ENCODE measurements around the gene NUDT19.
"Not testable (repeated sequence)": the region's sequence is repeated elsewhere in the genome, so short reads cannot be mapped to it uniquely, and the experiment has no call there.

Gene NUDT19

GRCh38 chr19:32675720-32676185 lies 15.9 kb upstream of the NUDT19 start, which contains the start of gene RGS9BP:
Gene RGS9BP (plus strand): TSS chr19:32675848. CDS start chr19:32676264, 416 bp downstream.
- peak; percentile 63 for DNase-seq

DNA sequence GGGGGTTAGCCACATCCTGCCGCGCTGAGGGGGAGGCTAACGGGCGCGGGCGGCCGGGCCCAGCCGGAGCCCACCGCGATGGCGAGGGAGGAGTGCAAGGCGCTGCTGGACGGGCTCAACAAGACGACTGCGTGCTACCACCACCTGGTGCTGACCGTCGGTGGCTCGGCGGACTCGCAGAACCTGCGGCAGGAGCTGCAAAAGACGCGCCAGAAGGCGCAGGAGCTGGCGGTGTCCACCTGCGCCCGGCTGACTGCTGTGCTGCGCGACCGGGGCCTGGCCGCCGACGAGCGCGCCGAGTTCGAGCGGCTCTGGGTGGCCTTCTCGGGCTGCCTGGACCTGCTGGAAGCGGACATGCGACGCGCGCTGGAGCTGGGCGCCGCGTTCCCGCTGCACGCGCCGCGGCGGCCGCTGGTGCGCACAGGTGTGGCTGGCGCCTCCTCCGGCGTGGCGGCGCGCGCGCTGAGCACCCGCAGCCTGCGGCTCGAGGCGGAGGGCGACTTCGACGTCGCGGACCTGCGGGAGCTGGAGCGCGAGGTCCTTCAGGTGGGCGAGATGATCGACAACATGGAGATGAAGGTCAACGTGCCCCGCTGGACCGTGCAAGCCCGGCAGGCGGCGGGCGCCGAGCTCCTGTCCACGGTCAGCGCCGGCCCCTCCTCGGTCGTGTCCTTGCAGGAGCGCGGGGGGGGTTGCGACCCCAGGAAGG lies 15.3 kb upstream of the NUDT19 start:
- no peak for DNase-seq

DNA sequence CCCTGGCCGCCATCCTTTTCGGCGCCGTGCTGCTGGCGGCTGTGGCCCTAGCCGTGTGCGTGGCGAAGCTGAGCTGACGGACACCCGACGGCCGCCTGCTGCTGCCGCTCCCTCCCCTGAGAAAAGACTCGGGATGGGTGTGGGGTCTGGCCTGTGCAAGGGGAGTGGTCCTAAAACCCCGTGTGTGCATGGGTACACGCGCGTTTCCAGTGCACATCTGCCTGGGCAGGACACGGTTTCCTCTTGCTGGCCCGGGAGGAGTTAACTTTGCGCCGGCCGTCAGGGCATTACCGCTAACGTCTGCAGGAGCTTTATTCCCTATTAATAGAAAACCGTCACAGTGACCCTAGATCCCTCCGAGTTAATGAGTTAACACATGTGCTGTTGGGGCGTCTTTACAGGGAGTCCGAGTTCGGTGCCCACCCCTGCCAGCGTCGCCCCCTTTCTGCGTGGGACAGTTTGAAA lies 14.7 kb upstream of the NUDT19 start:
- DNase-seq, result no peak

DNA sequence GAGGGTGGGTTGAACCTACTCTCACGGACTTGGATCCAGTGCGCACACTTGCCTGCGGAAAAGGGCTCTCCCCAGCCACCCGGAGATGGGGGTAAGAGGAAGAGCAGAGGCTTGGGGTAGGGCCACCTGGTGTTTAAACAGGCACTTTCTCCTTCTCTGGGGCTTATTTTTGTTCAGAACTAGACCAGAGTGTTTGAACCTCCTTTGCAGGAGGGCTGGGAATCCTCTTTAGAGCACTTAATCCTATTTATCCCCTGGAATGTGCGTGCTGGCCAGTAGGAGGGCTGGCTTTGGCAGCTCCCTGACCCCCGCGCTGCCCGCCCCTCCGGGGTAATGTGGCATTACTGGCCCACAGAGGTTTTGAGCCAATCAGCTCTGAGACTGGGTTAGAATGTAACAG lies 14.0 kb upstream of the NUDT19 start:
- no peak for DNase-seq

- DNase-seq, result no peak
Measured at GRCh38 chr19:32680986-32681385, 10.6 kb upstream of the NUDT19 start.

- DNase-seq, result no peak
Measured at GRCh38 chr19:32682317-32682716, 9.3 kb upstream of the NUDT19 start.

DNA sequence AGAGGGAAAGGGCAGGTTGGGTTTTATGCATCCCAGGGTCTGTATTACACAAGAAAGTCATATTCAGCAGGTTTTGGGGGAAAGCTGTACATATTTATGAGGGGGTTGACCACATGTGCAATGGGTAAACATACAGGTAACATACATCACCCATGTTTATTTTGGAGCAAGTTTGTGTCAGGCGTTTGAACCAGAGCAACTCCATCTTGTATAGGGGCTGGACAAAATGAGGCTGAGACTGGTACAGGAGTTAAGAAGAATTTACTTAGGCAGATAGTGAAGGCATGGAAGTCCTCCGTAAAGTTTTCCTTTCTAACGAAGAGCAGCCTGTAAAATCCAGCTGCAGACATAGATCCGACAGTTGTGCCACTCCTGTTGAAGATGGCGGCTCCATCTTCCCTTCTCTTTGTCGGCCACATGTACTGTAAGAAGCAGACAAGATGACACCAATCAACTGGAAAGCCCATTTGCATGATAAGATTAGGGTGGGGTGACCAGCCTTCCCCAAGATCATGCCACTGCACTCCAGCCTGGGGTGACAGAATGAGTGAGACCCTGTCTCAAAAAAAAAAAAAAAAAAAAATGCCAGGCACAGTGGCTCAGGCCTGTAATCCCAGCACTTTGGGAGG lies 4.7 kb upstream of the NUDT19 start:
- DNase-seq, result no peak

DNA sequence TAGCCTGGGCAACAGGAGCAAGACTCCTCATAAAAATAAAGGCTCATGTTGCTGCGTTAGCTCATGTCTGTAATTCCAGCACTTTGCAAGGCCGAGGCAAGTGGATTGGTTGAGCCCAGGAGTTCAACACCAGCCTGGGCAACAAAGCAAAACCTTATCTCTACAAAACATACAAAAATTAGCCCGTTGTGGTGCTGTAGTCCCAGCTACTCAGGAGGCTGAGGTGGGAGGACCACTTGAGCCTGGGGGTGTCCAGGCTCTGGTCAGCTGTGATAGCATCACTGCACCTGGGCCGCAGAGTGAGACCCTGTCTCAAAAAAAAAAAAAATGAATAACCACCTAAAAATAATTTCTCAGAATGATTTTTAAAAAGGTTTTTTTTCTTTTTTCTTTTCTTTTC lies 3.9 kb upstream of the NUDT19 start:
- no peak for DNase-seq

- DNase-seq, result no peak
Measured at GRCh38 chr19:32688311-32688710, 3.3 kb upstream of the NUDT19 start.

DNA sequence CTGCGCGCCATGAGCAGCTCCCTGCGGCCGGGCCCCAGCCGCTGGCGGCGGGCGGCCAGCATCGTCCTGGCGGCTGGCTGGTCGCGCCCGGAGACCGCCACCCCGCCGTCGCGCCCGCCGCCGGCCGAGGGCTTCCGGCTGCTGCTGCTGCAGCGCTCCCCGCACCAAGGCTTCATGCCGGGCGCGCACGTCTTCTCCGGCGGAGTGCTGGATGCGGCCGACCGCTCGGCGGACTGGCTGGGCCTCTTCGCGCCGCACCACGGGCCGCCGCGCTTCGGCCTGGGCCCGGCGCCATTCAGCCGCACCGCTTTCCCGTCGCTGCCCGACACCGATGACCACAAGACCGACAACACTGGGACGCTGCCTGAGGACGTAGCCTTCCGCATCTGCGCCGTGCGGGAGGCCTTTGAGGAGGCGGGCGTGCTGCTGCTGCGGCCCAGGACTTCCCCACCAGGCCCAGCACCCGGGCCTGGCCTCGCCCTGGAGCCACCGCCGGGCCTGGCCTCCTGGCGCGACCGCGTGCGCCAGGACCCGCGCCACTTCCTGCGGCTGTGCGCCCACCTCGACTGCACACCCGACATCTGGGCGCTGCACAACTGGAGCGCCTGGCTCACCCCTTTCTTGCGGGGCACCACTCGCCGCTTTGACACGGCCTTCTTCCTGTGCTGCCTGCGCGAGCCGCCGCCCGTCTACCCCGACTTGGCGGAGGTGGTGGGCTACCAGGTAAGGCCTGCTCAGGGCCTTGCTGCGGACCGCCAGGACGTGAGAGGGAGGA lies 518 bp downstream of the NUDT19 start:
- peak; percentile 63 for DNase-seq

GRCh38 chr19:32692727-32693061 lies 1.1 kb downstream of the NUDT19 start:
- DNase-seq, result no peak

DNA sequence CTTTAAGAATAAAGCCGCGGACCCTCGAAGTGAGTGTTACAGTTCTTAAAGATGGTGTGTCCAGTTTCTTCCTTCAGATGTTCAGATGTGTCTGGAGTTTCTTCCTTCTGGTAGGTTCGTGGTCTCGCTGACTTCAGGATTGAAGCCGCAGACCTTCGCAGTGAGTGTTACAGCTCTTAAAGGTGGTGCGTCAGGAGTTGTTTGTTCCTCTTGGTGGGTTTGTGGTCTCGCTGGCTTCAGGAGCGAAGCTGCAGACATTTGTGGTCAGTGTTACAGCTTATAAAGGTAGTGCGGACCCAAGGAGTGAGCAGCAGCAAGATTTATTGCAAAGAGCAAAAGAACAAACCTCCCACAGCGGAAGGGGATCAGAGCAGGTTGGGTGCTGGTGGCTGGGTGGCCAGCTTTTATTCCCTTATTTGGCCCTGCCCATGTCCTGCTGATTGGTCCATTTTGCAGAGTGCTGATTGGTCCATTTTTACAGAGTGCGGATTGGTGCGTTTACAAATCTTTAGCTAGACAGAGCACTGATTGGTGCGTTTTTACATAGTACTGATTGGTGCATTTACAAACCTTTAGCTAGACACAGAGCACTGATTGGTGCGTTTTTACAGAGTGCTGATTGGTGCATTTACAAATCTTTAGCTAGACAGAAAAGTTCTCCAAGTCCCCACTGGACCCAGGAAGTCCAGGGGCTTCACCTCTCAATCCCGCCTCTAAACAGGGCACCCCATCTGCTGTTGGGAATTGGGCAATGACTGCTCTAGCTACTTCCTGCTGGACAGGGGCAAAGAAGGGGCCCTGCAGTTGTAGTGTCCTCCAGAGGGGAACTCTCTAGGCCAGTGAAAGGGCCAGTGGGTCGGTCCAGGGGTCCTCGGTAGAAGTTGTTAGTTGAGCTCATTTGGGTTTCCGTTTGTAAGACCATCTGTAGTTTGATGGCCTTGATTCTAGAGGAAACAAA lies 1.8 kb downstream of the NUDT19 start:
- DNase-seq, result not testable (repeated sequence)

- not testable (repeated sequence) for DNase-seq
Measured at GRCh38 chr19:32694316-32694715, 2.7 kb downstream of the NUDT19 start.

- not testable (repeated sequence) for DNase-seq
Measured at GRCh38 chr19:32694851-32695250, 3.2 kb downstream of the NUDT19 start.

GRCh38 chr19:32695506-32695905 lies 3.9 kb downstream of the NUDT19 start:
- not testable (repeated sequence) for DNase-seq

GRCh38 chr19:32696771-32697170 lies 5.2 kb downstream of the NUDT19 start:
- DNase-seq, result not testable (repeated sequence)

DNA sequence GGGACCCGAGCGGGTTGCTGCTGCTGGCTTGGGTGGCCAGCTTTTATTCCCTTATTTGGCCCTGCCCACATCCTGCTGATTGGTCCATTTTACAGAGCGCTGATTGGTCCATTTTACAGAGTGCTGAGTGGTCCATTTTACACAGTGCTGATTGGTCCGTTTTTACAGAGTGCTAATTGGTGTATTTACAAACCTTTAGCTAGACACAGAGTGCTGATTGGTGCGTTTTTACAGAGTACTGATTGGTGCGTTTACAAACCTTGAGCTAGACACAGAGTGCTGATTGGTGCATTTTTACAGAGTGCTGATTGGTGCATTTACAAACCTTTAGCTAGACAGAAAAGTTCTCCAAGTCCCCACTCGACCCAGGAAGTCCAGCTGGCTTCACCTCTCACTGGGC lies 8.5 kb downstream of the NUDT19 start:
- not testable (repeated sequence) for DNase-seq

GRCh38 chr19:32702010-32702409 lies 10.4 kb downstream of the NUDT19 start:
- DNase-seq, result no peak

DNA sequence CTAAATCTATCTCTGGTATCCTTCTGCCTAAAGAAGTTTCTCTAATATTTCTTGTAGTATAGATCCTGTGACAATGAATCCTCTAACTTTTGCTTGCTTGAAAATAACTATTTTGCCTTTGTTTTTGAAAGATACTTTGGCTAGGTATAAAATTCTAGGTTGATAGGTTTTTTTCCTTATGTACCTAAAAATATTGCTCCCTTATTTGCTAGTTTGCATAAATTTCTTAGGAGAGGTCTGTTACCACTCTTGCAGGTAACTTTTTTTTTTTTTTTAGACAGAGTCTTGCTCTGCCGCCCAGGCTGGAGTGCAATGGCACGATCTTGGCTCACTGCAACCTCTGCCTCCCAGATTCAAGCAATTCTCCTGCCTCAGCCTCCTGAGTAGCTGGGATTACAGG lies 12.4 kb downstream of the NUDT19 start:
- DNase-seq, result not testable (repeated sequence)

DNA sequence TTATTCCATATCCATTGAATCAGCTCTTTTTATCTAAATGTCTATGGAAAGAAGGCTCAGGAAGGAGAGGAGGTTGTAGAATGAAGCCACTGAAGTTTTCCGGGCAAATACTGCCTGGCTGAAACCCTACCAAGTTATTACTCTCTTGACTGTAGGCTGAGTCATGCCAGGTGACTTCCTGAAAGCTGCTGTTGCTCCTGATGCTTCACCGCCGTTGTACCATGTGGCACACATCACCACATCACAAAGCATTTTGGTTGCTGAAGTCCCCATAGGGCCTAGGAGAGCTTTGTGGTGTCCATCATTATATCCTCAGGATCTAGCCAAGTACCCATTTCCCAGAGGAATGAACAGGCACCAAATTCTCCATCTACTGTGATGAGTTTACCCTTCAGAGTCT lies 16.8 kb downstream of the NUDT19 start:
- DNase-seq, result no peak

DNA sequence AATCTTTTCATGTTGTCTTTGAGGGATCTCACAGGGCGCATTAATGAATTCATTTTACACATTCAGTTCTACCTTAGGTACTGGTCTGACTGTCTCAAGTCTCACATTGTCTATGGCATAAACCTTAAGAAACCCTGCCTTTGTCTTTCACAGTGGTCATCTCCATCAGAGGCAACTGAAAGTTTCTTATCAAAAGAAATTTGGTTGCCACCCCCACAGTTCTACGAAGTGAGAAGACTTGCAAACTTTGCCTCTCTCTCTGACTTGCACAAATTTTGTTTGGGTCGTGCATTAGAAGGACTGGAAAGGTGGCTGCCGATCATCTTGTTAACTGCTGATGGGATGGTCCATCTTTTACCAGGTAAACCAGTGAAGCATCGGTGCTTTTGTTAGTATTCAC lies 17.4 kb downstream of the NUDT19 start:
- no peak for DNase-seq

GRCh38 chr19:32711747-32712146 lies 20.1 kb downstream of the NUDT19 start:
- no peak for DNase-seq

All from fibroblast of skin of abdomen (primary cell).